ENCODE measurements around the gene ATMIN. TPM values are rescaled to one million over a fixed set of nuclear protein-coding genes. Genes with fewer than 3 reads are reported as not detected.

The ATMIN gene
- total RNA-seq, 1 donor from 2014 or later: 40.0 TPM

GRCh38 chr16:81094771-81095251 lies 59.2 kb downstream of the ATMIN start:
- Histone ChIP-seq H3K79me2 (ENCODE audit: insufficient read depth, low read length) (peaks cover 50% of the 10 kb centered on the region), H3K9ac (ENCODE audit: low read length) (peak overlapping the region; percentile 77), H4K20me1 (ENCODE audit: insufficient read depth, low read length) (no peaks in the 10 kb centered on the region), H3K9me3 (ENCODE audit: insufficient read depth, low read depth, low read length) (no peaks in the 10 kb centered on the region), H3K36me3 (ENCODE audit: insufficient read depth, low read length) (no peaks in the 10 kb centered on the region), H3K27me3 (ENCODE audit: insufficient read depth, low read length) (no peaks in the 10 kb centered on the region), H3K4me1 (ENCODE audit: insufficient read depth, low read length) (peaks cover 10% of the 10 kb centered on the region), H2AFZ (ENCODE audit: low read depth, low read length) (no peak overlapping the region), H3K27ac (ENCODE audit: low read depth, low read length) (no peak overlapping the region), H3K4me3 (ENCODE audit: insufficient read depth, low read depth, low read length) (peak overlapping the region; percentile 73), H3K4me2 (ENCODE audit: low read length) (peak overlapping the region; percentile 83)
- Mint-ChIP-seq H3K4me3 (ENCODE audit: unreplicated experiment) (peak overlapping the region; percentile 89), H3K9me3 (ENCODE audit: unreplicated experiment) (no peaks in the 10 kb centered on the region), H3K36me3 (ENCODE audit: low read depth, unreplicated experiment) (no peaks in the 10 kb centered on the region), H3K4me1 (ENCODE audit: low read depth, unreplicated experiment) (peaks cover 2% of the 10 kb centered on the region), H3K27me3 (ENCODE audit: low read depth, unreplicated experiment) (no peaks in the 10 kb centered on the region), H3K27ac (ENCODE audit: unreplicated experiment) (no peak overlapping the region)
- DNase-seq (ENCODE audit: low read depth) (peak; percentile 11), FAIRE-seq (no peak)
- TF ChIP-seq CTCF (IDR thresholded peaks at IDR 0.05; ENCODE audit: insufficient read depth, low read depth, low read length): no peak
- TF ChIP-seq EZH2 (IDR thresholded peaks at IDR 0.05; ENCODE audit: insufficient read depth, low read length): no peak

GRCh38 chr16:81095653-81095952 lies 60.0 kb downstream of the ATMIN start:
- Histone ChIP-seq H3K27ac (ENCODE audit: low read depth, low read length) (peak overlapping the region; percentile 54), H3K9me3 (ENCODE audit: insufficient read depth, low read depth, low read length) (no peaks in the 10 kb centered on the region), H2AFZ (ENCODE audit: low read depth, low read length) (peak overlapping the region; percentile 91), H4K20me1 (ENCODE audit: insufficient read depth, low read length) (no peaks in the 10 kb centered on the region), H3K4me3 (ENCODE audit: insufficient read depth, low read depth, low read length) (peak overlapping the region; percentile 73), H3K4me2 (ENCODE audit: low read length) (peak overlapping the region; percentile 83), H3K4me1 (ENCODE audit: insufficient read depth, low read length) (peaks cover 10% of the 10 kb centered on the region), H3K79me2 (ENCODE audit: insufficient read depth, low read length) (peaks cover 42% of the 10 kb centered on the region), H3K27me3 (ENCODE audit: insufficient read depth, low read length) (no peaks in the 10 kb centered on the region), H3K36me3 (ENCODE audit: insufficient read depth, low read length) (no peaks in the 10 kb centered on the region), H3K9ac (ENCODE audit: low read length) (peak overlapping the region; percentile 77)
- no peak for FAIRE-seq
- peak overlapping the region; percentile 89 for H3K4me3 Mint-ChIP-seq (ENCODE audit: unreplicated experiment)
- no peaks in the 10 kb centered on the region for H3K36me3 Mint-ChIP-seq (ENCODE audit: low read depth, unreplicated experiment)
- no peaks in the 10 kb centered on the region for H3K9me3 Mint-ChIP-seq (ENCODE audit: unreplicated experiment)
- peak overlapping the region; percentile 26 for H3K27ac Mint-ChIP-seq (ENCODE audit: unreplicated experiment)
- TF ChIP-seq CTCF (IDR thresholded peaks at IDR 0.05; ENCODE audit: insufficient read depth, low read depth, low read length) (no peak), EZH2 (IDR thresholded peaks at IDR 0.05; ENCODE audit: insufficient read depth, low read length) (no peak)
- H3K27me3 Mint-ChIP-seq (ENCODE audit: low read depth, unreplicated experiment): no peaks in the 10 kb centered on the region
- peaks cover 2% of the 10 kb centered on the region for H3K4me1 Mint-ChIP-seq (ENCODE audit: low read depth, unreplicated experiment)
- no peak for DNase-seq (ENCODE audit: low read depth)

- peaks cover 2% of the 10 kb centered on the region for H3K4me1 Mint-ChIP-seq (ENCODE audit: low read depth, unreplicated experiment)
- peak within 1 kb of the TSS; percentile 26 for H3K27ac Mint-ChIP-seq (ENCODE audit: unreplicated experiment)
- Histone ChIP-seq H3K79me2 (ENCODE audit: insufficient read depth, low read length) (peaks cover 38% of the 10 kb centered on the region), H3K4me3 (ENCODE audit: insufficient read depth, low read depth, low read length) (peak within 1 kb of the TSS; percentile 73), H3K9me3 (ENCODE audit: insufficient read depth, low read depth, low read length) (no peaks in the 10 kb centered on the region), H3K27me3 (ENCODE audit: insufficient read depth, low read length) (no peaks in the 10 kb centered on the region), H3K4me2 (ENCODE audit: low read length) (peak within 1 kb of the TSS; percentile 83), H3K4me1 (ENCODE audit: insufficient read depth, low read length) (peaks cover 10% of the 10 kb centered on the region), H3K36me3 (ENCODE audit: insufficient read depth, low read length) (no peaks in the 10 kb centered on the region), H3K9ac (ENCODE audit: low read length) (peak within 1 kb of the TSS; percentile 77), H2AFZ (ENCODE audit: low read depth, low read length) (peak within 1 kb of the TSS; percentile 91), H4K20me1 (ENCODE audit: insufficient read depth, low read length) (no peaks in the 10 kb centered on the region), H3K27ac (ENCODE audit: low read depth, low read length) (peak within 1 kb of the TSS; percentile 54)
- H3K4me3 Mint-ChIP-seq (ENCODE audit: unreplicated experiment): peak within 1 kb of the TSS; percentile 89
- FAIRE-seq: no peak
- H3K27me3 Mint-ChIP-seq (ENCODE audit: low read depth, unreplicated experiment): no peaks in the 10 kb centered on the region
- H3K36me3 Mint-ChIP-seq (ENCODE audit: low read depth, unreplicated experiment): no peaks in the 10 kb centered on the region
- TF ChIP-seq CTCF (IDR thresholded peaks at IDR 0.05; ENCODE audit: insufficient read depth, low read depth, low read length) (no peak), EZH2 (IDR thresholded peaks at IDR 0.05; ENCODE audit: insufficient read depth, low read length) (no peak)
- H3K9me3 Mint-ChIP-seq (ENCODE audit: unreplicated experiment): no peaks in the 10 kb centered on the region
- peak; percentile 97 for DNase-seq (ENCODE audit: low read depth)
Observed at GRCh38 chr16:81095953-81096714, 60.5 kb downstream of the ATMIN start, which contains the start of gene GCSH. TSS of gene GCSH (minus strand) at chr16:81096395. CDS start at chr16:81096278, 117 bp downstream.
